HG02970 (cell line): Measurements from ENCODE around the gene FBXO33.

ENCODE experiments used
- ATAC-seq: cut with Tn5 transposase; IDR thresholded peaks from one replicate; pipeline ENCODE4 v1.9.1; 2021; ENCODE audit warnings: mild to moderate bottlenecking, moderate library complexity, moderate number of reproducible peaks; ENCODE audit not compliant: unreplicated experiment, low FRiP score

The FBXO33 gene

DNA sequence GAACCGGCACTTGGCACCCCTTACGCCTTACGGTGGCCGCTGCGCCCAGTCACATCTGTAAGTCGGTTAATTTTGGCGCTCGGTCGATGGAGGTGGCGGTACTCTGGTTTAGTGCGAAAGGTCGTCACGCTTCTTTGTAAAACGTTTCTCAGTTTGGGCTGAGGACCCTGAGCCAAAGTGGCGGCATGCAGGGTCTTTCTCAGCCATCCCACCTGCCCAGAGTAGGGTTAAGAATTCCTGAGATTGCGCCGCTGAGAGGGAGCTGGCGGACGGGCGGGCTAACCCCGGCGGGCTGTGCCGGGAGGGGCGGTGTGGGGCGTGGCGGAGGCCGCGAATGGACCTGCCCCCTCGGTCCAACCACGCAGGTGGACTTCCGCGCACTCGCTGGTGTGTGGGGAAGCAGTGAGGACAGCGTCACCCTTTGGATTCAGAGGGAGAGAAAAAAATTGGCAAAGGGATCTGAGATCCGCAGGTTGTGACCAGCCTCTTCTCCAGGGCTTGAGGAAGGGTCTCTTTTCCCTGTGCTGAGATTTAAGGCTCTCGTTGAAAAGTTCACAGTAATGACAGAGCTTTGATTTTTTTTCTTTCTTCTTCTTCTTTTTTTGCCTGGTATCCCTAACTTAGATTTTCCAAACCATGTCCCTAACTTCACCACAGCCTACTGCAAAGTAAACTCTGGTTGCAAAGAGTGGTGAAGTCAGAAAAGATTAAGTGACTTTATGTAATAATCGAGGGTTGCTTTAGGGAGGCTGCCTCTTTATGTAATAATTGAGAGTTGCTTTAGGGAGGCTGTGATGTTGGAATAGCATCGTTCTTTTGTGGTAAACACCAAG is 602 bp upstream of the FBXO33 start:
- ATAC-seq, result peak; percentile 61

DNA sequence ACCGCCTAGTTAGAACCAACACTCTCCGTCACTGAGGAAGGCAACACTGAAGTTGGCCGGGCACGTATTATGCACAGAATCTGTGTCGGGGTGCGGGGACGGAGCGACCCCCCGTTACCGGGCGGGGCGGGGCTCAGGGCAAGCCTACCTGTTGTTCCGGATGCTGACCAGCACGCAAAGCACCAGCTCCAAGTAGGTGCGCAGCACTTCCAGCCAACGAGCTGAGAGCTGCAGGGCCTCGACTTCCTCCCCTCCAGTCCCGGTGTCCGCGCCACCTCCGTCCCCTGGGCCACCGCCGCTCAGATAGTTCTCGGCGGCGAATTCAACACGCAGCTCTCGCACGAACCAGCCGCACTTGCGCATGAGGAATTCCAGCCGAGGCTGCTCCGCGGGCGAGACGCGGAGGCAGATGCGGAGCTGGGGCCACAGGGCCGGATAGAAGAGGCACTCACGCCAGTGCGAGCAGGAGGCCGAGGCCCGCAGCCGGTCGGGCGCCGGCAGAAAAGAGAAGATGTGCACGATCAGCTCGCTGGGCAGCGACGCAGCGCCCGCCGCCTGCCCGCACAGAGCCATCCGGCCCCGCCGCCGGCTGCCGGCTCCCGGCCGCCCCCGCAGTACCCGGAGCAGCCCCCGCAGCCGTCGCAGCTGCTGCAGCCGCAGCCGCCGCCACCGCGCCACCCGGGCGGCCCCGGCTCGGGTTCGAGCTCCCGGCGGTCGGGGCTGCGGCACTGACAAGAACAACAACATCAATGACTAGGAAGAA is 636 bp downstream of the FBXO33 start:
- peak; percentile 10 for ATAC-seq

DNA sequence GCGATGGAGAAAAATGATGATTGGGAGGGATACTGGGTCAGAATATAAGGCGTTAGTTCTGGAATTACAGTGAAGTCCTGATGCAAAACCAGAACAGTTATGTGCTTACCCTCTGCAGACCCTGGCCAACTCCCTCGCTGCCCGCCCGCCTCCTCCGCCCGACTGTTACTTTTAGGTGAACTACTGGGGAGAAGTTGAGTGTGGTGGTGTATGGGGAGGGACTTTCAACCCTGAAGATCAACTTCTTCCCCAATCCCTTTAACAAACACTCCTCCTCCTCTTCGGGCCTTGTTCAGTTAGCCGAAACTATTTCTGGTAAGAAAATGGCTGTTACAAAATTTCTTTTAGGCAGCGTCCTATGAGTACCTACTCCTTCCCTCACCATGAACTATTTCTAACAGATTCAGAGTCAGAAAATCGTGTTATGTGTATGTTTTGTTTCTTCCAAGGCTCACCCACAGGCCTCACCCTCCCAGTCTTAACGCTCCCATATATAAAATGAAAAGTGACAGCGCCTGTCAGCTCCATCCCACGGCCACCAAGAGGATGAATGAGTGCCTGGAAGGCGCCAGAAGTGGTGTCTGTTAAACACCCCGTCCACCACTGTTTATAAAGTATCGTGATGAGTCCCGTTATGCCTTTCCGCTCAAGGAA is 1.3 kb downstream of the FBXO33 start:
- no peak for ATAC-seq

DNA sequence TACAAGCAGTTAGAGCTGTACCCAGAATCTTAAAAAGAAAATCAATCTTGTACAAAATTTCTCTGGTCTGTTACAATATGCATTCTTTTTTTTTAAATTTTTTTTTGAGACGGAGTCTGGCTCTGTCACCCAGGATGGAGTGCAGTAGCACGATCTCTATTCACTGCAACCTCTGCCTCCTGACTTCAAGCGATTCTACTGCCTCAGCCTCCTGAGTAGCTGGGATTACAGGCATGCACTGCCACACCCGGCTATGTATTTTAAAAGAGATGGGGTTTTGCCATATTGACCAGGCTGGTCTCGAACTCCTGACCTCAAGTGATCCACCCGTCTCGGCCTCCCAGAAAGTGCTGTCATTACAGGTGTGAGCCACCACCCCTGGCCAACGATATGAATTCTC is 4.1 kb downstream of the FBXO33 start:
- ATAC-seq, result no peak

DNA sequence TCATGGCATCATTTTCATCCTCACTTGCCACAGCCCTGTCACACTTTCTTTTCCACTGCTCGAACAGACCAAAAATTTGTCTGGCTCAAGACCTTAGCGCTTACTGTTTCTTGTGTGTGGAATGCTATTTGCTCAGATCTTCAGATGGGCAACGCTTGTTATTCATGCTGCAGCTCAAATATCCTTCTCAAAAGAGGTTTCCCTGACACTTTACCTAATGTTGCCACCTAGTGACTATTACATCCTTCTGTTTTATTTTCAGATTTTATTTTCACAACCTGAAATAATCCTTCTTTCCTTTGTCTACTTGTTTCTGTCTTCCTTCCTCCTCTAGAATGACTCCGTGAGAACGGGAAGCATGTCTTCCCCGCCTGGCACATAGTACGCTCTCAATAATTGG is 5.6 kb downstream of the FBXO33 start:
- no peak for ATAC-seq

DNA sequence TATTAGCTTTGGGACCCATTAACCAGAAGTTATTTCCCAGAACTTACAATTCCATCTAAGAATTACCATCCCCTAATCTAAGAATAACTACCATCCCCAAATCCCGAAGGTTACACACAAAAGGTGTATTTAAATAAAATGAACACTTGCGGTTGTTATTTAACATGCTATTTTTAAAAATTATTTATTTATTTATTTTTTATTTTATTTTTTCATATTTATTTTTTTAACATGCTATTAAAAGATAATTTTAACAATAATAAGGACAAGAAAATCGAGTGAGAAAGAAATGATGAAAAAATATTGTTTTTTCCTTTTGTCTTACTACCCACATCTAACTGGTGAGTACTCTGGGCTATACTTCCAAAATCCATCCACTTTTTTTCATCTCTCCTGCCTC is 6.3 kb downstream of the FBXO33 start:
- ATAC-seq, result no peak

DNA sequence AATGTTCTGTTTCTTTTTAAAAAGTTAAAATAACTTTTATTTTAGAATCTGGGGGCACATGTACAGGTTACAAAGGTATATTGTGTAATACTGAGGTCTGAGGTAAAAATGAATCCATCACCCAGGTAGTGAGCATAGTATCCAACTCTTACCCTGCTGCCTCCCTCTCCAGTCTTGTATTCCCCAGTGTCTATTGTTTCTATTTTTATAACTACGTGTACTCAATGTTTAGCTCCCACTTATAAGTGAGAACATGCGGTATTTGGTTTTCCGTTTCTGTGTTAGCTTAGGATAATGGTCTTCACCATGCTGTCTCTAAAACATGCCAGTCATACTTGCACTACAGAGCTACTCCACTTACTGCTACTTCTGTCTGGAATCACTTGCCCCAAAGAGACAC is 8.4 kb downstream of the FBXO33 start:
- no peak for ATAC-seq

DNA sequence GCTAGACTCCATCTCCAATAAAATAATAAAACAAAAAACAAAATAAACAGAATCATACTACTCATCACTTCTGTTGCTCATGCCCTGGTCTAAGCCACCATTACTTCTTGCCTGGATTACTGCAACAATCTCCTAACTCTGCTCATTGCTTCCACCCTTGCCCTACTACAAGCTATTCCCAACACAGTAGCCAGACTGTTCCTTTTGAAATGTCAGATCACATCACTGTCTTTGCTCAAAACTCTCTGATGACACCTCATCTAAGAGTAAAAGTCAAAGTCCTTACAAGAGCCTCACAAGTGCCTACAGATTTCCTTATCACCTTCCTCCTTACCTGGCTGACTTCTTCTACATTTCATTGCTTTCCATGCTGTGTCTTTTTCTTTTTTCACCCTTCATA is 10.0 kb downstream of the FBXO33 start:
- ATAC-seq, result no peak

DNA sequence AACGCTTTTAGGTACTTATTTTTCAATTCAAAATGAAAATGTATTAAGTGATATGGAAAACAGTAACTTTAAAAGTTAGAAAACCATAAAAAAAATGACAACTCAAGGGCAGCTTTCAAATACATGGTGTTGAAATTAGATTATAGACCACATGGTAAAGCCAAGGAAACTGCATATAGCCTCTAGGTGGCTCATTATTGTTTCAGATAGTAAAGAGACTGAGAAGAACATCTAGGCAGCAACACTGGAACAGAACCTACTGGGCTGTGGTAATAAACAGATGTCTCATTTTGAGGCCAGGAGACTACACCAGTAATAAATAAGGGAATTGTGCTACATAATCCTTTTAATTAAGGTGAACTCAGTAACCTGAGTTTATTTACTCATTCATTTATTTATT is 13.0 kb downstream of the FBXO33 start:
- no peak for ATAC-seq

DNA sequence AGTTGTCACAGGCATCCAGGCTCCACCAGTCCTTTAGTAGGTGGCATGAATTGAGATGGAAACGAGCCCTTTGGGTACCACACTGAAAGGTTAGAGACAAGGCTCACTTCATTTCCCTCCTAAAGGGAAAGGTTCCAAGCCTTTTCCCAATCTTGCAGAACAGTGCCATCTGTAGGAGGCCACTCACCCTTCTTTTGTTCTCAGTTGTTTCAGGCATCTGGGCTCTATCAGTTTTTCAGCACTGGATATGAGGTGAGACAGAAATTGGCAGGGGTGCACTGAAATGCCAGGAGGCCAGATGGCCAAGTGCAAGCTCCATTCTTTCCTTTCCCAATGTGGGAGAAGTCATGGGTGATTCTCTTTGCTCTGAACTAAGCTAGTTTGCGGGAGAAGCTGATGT is 15.2 kb downstream of the FBXO33 start:
- no peak for ATAC-seq

DNA sequence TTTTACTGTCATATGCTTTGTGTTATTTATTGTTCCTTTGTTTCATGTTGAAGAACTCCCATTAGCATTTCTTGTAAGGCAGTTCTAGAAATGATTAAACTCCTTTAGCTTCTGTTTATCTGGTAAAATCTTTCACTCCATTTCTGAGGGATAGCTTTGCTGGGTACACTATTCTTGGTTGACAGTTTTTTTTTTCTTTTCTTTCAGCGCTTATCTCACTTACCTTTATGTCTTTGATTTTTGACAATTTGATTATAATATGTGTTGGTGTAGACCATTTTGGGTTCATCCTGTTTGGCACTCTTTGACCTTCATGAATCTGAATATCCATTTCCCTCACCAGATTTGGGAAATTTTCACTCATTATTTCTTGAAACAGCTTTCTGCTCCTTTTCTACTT is 16.2 kb downstream of the FBXO33 start:
- ATAC-seq, result no peak

DNA sequence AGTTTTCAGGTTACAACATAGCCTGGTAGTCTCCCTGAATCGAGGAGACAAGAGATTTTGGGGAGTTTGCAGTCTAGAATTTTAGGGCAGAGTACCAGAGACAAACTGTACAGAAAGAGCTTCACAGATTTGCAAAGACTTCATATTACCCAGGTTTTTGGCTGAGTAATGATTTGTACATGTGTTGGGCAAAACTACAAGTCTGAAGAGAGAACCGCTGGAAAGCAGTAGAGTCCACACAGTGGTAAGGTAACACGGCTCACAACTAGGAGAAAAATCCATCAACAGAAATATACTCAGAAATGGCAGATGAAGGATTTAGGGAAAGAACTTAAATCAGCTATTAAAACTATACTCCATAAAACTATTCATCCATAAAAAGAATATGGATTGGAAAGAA is 25.7 kb downstream of the FBXO33 start:
- no peak for ATAC-seq

DNA sequence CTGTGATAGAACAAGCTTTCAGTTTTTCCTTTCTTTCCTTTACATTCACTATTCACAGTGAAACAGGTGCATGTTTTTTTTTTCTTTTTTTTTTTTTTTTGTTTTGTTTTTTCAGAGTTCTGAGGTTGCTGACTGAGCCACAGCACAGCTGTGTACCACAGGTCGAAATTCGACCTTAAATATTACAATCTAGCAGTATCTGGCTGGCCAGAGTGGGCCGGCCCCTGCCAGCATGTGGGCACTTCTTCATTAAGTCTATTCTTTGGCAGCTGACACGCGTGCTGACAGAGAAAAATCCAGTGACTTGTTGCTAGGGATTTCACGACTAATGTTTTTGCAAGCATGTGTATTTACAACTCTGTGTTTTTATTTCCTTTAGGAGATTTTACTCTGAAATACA is 33.9 kb downstream of the FBXO33 start:
- ATAC-seq, result no peak

DNA sequence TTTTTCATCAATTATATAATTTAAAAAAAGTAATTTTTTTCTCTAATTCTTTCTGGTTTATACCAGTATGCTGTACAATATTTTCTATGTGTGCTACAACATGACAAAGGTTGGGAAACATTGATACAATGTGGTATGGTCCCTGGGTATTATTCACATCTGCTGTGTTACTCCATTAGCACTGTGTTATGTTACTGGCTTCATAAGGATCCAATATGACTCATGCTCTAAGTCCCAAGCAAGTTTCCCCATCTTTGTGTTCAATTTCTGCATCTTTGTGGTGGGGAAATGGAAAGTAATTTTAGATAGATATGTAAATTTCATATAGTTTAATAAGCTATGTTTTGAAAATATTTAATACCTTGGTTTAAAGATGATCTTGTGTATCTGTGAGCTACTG is 35.8 kb downstream of the FBXO33 start:
- ATAC-seq, result no peak

DNA sequence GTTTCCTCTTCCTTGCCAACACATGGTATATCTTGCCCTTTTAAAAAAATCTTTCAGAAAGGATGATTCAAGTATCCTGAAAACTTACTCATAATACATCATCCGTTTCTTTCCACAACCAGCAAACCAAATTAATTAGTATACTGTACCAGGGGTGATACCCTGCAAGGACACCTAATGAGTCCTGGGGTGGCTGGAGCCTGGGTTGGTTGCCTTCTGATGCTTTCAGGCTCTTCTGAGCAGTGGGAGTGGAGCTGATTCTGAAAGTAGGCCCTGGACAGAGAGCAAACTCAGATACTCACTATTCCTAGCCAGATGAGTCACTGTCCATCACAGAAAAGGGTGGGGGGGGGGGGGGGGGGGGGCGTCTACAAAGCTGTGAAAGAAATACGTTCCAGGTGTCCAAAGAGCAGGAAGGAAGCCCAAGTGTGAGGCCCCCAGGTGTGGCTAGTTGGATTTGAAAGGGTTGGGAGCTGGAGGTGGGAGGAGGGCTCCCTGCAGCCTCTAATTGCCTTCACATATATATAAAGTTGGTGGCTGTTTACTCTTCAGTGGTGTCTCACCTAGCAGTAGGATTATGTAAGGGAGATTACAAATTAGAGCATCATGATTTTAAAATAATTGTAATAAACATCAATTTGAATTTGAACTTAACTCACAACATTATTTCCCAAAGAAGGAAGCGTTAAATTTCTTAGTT is 36.5 kb downstream of the FBXO33 start:
- ATAC-seq, result no peak

DNA sequence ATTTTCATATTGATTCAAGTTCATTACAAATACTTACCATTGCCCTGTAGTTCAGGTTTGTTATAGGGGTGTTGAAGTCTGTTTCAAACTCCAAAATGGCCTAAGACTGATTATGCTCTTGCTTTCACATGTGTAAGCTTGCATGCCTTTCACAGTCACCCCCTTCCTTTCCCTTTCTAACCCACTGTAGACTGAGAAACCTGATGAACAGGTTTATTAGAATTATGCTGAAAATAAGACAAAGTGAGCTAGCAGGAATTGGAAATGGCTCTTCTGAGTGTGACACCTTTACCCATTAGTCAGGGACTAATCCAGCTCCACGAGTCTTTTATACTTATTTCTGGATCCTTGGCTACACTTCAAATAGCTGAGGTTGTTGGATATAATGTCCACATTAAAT is 38.9 kb downstream of the FBXO33 start:
- no peak for ATAC-seq

DNA sequence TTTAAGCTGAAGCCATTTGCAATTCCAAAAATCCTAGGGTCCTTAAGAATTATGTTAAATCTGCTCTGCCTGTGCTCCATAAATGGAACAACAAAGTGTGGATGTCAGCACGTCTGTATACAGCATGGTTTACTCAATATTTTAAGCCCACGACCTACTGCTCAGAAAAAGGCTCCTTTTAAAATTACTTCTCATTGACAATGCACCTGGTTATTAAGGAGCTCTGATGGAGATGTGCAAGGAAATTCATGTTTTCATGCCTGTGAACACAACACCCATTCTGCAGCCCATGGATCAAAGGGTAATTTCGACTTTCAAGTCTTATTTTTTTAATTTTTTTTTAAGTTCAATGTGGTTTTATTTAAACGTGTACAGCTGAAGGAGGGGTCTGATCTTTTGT is 48.1 kb downstream of the FBXO33 start:
- ATAC-seq, result no peak

DNA sequence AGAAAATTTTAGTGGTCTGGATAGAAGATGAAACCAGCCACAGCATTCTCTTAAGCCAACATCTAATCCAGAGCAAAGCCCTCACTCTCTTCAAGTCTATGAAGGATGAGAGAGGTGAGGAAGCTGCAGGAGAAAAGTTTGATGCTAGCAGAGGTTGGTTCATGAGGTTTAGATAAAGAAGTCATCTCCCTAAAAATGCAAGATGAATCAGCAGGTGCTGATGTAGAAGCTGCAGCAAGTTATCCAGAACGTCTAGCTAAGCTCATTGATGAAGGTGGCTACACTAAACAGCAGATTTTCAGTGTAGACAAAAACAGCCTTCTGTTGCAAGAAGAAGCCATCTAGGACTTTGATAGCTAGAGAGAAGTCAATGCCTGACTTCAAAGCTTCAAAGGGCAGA is 48.5 kb downstream of the FBXO33 start:
- no peak for ATAC-seq

DNA sequence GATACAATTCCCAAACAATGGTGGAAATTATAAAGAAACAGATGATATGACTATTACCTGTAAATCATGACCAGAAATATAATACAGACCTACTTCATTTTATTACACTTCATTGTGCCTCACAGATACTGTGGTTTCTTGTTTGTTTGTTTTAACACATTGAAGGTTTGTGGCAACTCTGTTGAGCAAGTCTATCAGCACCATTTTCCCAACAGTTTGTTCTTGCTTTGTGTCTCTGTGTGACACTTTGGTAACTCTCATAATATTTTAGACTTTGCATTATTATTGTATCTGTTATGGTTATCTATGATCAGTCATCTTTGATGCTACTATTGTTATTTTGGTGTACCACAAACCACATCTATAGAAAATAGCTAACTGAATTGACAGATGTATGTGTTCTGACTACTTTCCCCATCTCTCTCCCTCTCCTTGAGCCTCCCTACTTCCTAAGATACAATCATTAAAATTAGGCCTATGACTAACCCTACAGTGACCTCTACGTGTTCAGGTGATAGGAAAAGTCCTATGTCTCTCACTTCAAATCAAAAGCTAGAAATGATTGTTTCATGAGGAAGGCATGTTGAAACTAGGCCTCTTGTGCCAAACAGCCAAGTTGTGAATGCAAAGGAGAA is 49.1 kb downstream of the FBXO33 start:
- ATAC-seq, result no peak

DNA sequence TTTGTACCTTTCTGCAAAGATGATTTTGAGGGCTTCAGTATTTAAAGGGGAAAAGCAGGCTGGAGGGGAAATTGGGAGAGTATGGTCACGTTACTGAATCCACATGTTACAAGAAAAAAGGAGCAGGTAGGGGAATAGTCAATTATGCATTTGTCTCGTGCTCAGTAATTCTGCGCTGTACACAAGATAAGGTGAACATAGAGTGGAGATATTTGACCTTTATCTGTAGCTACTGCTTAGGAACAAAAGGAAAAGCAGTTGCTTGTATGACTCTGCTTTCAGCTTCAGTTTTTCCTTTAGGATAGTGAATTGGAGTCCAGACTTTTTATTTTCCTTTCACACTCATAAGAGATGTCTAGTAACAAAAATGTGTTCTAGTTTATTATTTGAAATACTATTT is 49.8 kb downstream of the FBXO33 start:
- ATAC-seq, result no peak
